Tibial nerve (tissue), 4 donors: Measurements from ENCODE around the gene COX19.

ENCODE experiments used
- CTCF ChIP-seq, 5 experiments: fragments of 200-600 bp in 3 of 5; fragments of 450-650 bp in 2 of 5; sonication (generic) in 3 of 5; IDR thresholded peaks; one replicate each; pipeline ENCODE4 v1.5.1; 2016 to 2019; ENCODE audit warnings: antibody characterized with exemption in 5 of 5, mild to moderate bottlenecking in 3 of 5, moderate library complexity in 2 of 5
- EP300 ChIP-seq, 2 donors: sonication (generic); formaldehyde crosslinking; IDR thresholded peaks; one replicate each; pipeline ENCODE4 v1.6.1; 2017; ENCODE audit warnings: antibody characterized with exemption in 2 of 2, mild to moderate bottlenecking in 1 of 2
- POLR2A ChIP-seq, 2 donors: fragments of 450-650 bp; IDR thresholded peaks; one replicate each; pipeline ENCODE4 v1.6.1; 2017; ENCODE audit warnings: antibody characterized with exemption in 2 of 2, mild to moderate bottlenecking in 2 of 2, moderate library complexity in 2 of 2

GRCh38 chr7:939843-940242 lies 35.5 kb downstream of the COX19 start:
- TF ChIP-seq CTCF (IDR thresholded peaks at IDR 0.05): no peak
- TF ChIP-seq POLR2A (IDR thresholded peaks at IDR 0.05): no peak
- TF ChIP-seq EP300 (IDR thresholded peaks at IDR 0.05): no peak
